Measurements from ENCODE around the gene HNF4A. TPM values are rescaled to one million over a fixed set of nuclear protein-coding genes. Genes with fewer than 3 reads are reported as not detected.

The HNF4A gene
- total and polyA plus RNA-seq, 2 of the 13 experiments (the other 11 are each of a cell fraction or from before 2014, with no cell fraction given), result 80.9 to 169 TPM

- TF ChIP-seq BRCA1 (CRISPR knock-in tag; IDR thresholded peaks at IDR 0.05) (no peak), ZNF766 (CRISPR knock-in tag; IDR thresholded peaks at IDR 0.05; ENCODE audit: borderline replicate concordance) (no peak), ZNF567 (CRISPR knock-in tag; IDR thresholded peaks at IDR 0.05; ENCODE audit: borderline replicate concordance) (0 out of 2 replicates have a peak, but pooled peaks have one; percentile 65), TIGD3 (CRISPR knock-in tag; IDR thresholded peaks at IDR 0.05; ENCODE audit: borderline replicate concordance) (no peak), CHCHD3 (CRISPR knock-in tag; IDR thresholded peaks at IDR 0.05) (no peak), POLR2AphosphoS2 (IDR thresholded peaks at IDR 0.05; ENCODE audit: low read depth, low read length) (no peak), ZNF18 (CRISPR knock-in tag; IDR thresholded peaks at IDR 0.05; ENCODE audit: insufficient replicate concordance) (no peak), AKAP8 (CRISPR knock-in tag; IDR thresholded peaks at IDR 0.05) (no peak), ZNF563 (CRISPR knock-in tag; IDR thresholded peaks at IDR 0.05) (0 out of 2 replicates have a peak, but pooled peaks have one; percentile 52), AHR (CRISPR knock-in tag; IDR thresholded peaks at IDR 0.05) (no peak), ARNT (IDR thresholded peaks at IDR 0.05) (no peak), TCF12 (IDR thresholded peaks at IDR 0.05) (no peak), TCF12 (CRISPR knock-in tag; IDR thresholded peaks at IDR 0.05) (no peak), ZNF572 (CRISPR knock-in tag; IDR thresholded peaks at IDR 0.05) (no peak), ZNF710 (CRISPR knock-in tag; IDR thresholded peaks at IDR 0.05; ENCODE audit: borderline replicate concordance) (no peak), ZNF280D (CRISPR knock-in tag; IDR thresholded peaks at IDR 0.05) (peak; percentile 44; the same call in 1 of the 2 replicates), SMAD9 (CRISPR knock-in tag; IDR thresholded peaks at IDR 0.05) (0 out of 2 replicates have a peak, but pooled peaks have one; percentile 48), ZNF550 (CRISPR knock-in tag; IDR thresholded peaks at IDR 0.05; ENCODE audit: borderline replicate concordance) (0 out of 2 replicates have a peak, but pooled peaks have one; percentile 6), PRMT3 (CRISPR knock-in tag; IDR thresholded peaks at IDR 0.05; ENCODE audit: borderline replicate concordance, low read depth) (no peak)
Measured at GRCh38 chr20:44447827-44448419, 92.4 kb downstream of the HNF4A start (continued).
